RWPE1 (cell line): ENCODE measurements around the gene SEMG1.

Experiments
- CTCF ChIA-PET: fragments of 350-600 bp; sonication (Branson Sonifier 250); formaldehyde crosslinking; extraction: SDS; loops from one replicate; lab custom pipeline; 2021; lab: Yijun Ruan, JAX
- POLR2A ChIA-PET: fragments of 400-600 bp; formaldehyde crosslinking; extraction: SDS; loops from one replicate; lab custom pipeline; 2020; ENCODE audit warnings: antibody characterized with exemption; ENCODE audit not compliant: low non-redundant PET; lab: Yijun Ruan, JAX
- DNase-seq: peaks from one replicate; pipeline ENCODE4 v3.0.0; 2012; ENCODE audit warnings: low spot score
- H3K27ac ChIP-seq: fragments of 450-650 bp; 2 replicates; pipeline ENCODE4 v1.5.1; 2017
- CTCF ChIP-seq: fragments of 450-650 bp; conservative IDR thresholded peaks from 2 replicates; pipeline ENCODE4 v1.5.1; 2017; ENCODE audit warnings: low read depth, mild to moderate bottlenecking

Gene SEMG1

DNA sequence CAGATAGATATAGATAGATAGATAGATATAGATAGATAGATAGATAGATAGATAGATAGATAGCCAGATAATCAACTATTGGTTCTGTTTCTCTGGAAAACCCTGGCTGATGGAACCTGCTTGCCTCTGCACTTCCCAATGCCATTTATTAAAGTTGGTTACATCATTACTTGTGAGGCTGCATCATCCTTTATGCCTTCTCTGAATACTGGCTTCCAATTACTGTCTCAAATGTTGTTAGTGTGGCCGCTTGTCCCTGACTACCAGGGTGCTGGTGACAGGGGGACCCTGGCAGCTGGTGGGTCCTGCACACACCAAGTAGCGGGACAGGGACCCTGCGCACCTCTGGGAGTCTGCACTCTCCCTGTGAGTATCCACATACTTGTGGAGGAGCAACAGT, 51.4 kb downstream of the SEMG1 start:
- no peak for TF ChIP-seq CTCF
- ChIA-PET CTCF (interaction anchor here (1.0 kb wide), 1 partner anchor 35 kb away, joined by 3 read pairs; no protein-coding TSS in a partner anchor), POLR2A (no interaction called here)
- H3K27ac ChIP-seq, result no peak overlapping the region
- DNase-seq, result no peak

DNA sequence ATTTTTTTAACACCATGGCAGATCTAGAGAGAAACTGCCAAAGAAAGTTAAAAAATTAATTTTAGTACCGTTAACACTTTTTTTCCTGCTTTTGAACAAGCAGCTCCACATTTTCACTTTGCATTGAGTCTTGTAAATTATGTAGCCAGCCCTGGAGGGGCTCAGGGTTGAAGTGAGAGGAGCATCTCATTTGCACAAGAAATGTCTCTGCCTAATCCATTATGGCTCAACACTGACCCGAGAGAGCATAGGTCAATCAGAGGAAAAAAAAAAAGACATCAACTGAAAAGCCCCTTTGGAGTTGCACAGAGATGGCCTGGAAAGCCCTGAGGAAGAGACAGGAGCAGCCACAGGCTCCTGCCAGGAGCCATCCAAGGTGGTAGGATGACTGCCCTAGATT, 51.8 kb downstream of the SEMG1 start:
- DNase-seq, result no peak
- ChIA-PET CTCF (interaction anchor here (0.6 to 1.0 kb wide), 2 partner anchors 35 to 80 kb away, joined by 3 read pairs; no protein-coding TSS in a partner anchor), POLR2A (interaction anchor here (0.6 kb wide), 1 partner anchor 17 kb away, joined by 3 read pairs; no protein-coding TSS in a partner anchor)
- no peak overlapping the region for H3K27ac ChIP-seq
- TF ChIP-seq CTCF, result no peak
